GM19025 (cell line): ENCODE measurements around the gene SMAD6.
"Not testable (repeated sequence)": the region's sequence is repeated elsewhere in the genome, so short reads cannot be mapped to it uniquely, and the experiment has no call there.

ENCODE experiments used
- ATAC-seq: cut with Tn5 transposase; IDR thresholded peaks from one replicate; pipeline ENCODE4 v1.9.1; 2021; ENCODE audit warnings: mild to moderate bottlenecking, low read depth, moderate library complexity; ENCODE audit not compliant: unreplicated experiment

Gene SMAD6

GRCh38 chr15:66753687-66754377, 51.8 kb downstream of the SMAD6 start:
- ATAC-seq, result no peak

DNA sequence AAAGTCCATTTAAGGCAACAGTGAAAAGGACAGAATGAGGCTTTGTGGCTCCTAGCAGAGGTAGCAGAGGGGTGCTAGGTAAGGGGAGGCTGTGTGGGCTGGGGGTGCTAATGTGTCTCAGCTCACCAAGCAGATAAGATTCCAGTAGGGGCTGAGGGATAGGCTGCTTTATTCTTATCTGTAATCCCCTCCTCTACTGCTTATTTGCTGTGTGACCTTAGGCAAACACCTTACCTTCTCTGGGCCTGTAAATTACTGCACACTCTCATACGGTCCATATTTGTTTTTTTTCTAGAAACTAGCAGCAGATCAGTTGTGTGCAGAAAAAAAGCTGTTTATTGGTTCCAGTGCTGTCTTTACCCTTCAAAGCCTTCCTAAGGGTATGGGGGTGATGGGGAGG, 52.8 kb downstream of the SMAD6 start:
- ATAC-seq, result no peak

- ATAC-seq, result no peak
Measured at GRCh38 chr15:66755298-66756068, 53.4 kb downstream of the SMAD6 start.

DNA sequence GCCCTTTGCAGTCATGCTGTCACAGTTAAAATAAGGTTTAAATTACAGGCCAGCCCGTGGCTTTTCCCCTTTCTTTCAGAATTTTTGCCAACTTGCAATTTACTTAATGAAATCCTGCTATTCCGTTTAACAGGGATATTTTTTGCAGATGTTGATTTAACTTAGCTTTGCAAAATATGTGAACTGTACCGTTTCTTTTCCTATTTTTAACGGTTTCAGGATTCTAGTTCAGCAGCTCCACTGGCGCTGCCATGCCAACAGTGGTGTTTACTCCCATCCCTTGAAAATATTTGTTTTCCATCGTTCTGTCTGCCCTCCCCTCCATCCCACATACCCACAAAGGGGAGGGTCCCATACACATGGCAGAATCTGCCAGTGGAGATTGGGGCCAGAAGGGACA, 54.3 kb downstream of the SMAD6 start:
- ATAC-seq, result no peak

DNA sequence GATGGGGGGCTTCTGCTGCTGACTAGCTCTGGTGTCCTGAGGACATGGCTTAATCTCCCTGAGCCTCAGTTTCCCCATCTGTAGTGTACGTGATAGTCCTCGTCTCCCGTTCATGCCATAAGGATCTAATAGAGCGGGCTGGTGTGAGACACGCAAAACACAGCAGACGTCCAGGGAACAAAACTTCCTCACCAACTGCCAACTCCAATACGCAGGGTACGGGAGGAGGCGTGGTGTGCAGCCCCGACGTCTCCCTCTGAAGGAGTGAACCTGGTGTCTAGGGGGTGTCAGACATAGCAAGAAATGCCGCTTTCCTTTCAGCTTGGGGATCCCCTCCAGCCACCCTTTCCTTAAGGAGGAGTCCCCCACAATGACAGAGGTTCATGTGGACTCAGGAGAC, 55.0 kb downstream of the SMAD6 start:
- ATAC-seq, result no peak

DNA sequence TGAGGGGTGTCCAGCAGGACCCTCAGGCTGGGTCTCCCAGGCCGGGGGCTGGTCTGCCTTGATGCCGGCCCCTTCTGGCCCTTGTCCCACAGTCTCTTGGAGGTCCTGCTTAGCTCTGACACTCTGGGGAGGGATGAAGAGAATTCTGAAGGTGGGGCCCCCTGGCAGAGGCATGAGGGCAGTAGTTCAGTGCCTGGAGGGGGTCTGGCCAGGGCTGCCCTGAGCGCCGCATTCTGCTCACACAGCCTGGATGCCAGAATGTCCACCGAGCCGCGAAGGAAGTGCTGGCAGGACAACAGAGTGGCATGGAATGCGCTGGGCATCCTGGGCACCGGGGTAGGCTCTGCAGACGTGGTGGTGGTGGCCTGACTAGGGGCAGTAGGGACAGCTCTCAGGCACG, 55.5 kb downstream of the SMAD6 start:
- no peak for ATAC-seq

DNA sequence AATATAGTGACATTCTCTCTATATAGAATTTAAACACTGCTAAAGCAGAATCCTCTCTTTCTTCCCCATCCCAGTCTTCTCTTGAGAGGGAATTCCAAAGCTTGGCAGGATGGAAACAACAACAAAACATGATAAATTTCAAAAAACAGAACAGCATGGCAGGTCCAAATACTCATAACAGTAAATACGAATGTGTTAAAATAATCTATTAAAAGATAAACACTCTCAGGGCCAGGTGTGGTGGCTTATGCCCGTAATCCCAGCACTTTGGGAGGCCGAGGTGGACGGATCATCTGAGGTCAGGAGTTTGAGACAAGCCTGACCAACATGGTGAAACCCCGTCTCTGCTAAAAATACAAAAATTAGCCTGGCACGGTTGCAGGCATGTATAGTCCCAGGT, 56.2 kb downstream of the SMAD6 start:
- ATAC-seq, result not testable (repeated sequence)

DNA sequence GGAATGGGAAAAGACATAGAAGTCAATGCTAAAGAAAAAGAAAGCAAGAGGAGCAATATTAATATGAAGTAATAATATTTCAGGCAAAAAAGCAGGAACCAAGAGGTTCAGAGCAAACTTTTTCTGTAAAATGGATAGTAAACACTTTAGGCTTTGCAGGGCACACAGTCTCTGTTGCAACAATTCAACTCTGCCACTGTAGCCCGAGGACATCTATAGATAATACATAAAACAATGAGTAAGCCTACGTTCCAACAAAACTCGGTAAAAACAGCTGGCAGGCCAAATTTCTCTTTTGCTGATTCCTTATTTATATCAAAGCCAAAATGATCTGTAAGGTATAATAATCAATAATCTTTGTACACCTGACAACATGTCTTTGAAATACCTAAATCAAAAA, 56.8 kb downstream of the SMAD6 start:
- no peak for ATAC-seq

GRCh38 chr15:66760097-66760967, 58.3 kb downstream of the SMAD6 start:
- no peak for ATAC-seq

DNA sequence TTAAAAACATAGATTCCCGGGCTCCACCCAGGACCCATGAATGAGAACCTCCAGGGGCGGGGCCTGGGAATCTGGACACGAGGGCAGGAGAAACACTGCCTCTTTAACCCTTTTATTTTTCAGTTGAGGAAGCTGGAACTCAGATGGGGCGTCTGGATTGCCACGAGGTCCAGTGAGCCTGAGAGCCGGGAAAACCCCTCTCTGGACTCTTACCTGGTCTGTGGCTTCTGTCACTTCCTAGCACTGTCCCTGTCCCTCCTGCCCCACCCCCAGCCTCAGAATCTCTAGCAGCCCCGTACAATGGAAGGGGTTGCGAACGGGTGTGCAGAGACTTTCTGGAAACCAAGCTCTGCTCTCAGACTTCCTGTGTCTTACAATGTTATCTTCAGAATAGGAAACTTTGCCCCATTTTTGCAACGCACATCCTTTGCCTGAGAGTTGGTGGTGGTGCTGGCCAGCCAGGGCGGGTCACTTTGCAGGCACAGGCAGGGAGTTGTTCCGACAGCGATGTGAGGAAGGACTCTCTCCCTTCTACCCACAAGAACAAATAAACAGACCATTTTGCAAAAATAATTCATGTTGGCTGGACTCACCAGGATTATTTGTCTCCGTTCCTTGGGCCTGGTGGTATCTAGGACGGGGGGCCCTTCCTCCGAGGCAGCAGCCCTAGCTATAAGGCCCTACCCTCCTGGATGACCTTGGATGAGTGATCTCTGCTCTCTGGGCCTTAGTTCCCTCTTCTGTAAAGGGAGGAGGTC, 59.1 kb downstream of the SMAD6 start:
- ATAC-seq, result no peak

- ATAC-seq, result no peak
Measured at GRCh38 chr15:66761726-66762595, 59.9 kb downstream of the SMAD6 start.

DNA sequence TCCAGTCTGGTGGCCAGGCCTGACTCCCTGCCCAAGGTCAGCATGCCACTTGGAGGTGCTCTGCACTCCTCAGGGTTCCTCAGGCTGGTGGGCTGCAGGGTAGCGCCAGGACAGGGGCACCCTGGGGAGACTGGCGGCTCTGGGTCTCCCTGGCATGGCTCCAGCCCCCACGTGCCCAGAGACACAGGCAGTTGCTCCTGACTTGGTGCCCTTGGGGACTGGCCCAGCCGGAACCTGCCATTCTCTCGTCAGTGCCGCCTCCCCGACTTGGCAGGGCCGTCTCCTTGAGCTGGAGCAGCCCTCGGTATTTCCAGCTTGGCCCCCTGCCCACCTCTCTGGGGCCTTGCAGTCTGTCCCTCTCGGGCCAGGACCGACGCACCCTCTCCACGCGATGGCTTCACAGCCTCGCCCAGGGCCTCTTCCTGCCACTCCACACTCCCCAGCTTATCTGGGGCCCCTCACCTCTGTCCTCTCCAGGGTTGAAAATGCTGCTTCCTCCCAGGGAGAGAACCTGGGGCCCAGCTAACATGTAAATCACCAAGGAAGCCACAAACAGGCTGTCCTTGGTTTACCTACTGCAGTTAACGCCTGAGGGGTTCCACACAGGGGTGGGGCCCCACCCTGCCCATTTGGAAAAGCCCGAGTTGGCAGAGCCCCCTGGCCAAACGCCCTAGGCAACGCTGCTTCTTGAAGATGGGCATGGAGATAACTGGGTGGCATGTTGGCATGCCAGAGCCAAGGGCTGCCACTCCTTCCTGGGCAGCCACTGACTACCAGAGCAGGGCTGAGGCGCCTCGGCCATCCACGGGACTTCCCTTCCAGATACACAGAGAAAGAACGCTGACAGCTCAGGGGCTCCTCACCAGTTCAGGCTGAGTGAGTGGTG, 61.4 kb downstream of the SMAD6 start:
- no peak for ATAC-seq

- no peak for ATAC-seq
Measured at GRCh38 chr15:66764072-66764786, 62.2 kb downstream of the SMAD6 start.

GRCh38 chr15:66765478-66766281, 63.6 kb downstream of the SMAD6 start:
- ATAC-seq, result peak; percentile 72

- no peak for ATAC-seq
Measured at GRCh38 chr15:66766282-66767230, 64.5 kb downstream of the SMAD6 start.

- ATAC-seq, result no peak
Measured at GRCh38 chr15:66767240-66767659, 65.2 kb downstream of the SMAD6 start.
